ENCODE results near the gene ADAMTS1.

- TF ChIP-seq CTCF (IDR thresholded peaks at IDR 0.05) (no peak), POLR2AphosphoS5 (IDR thresholded peaks at IDR 0.05) (no peak), EP300 (IDR thresholded peaks at IDR 0.05) (no peak), POLR2A (IDR thresholded peaks at IDR 0.05) (no peak)
These were observed 43.0 kb upstream of the ADAMTS1 start for GRCh38 chr21:26888256-26888655.

Data from sigmoid colon (tissue), 4 donors.